IPS-18c (cell line): ENCODE measurements around the gene MAPKAP1.

Experiments
- H3K4me3 ChIP-seq: 2 replicates; pipeline ENCODE4 v1.7.0; 2013; ENCODE audit warnings: low read depth, mild to moderate bottlenecking, low read length, moderate library complexity; ENCODE audit not compliant: insufficient read depth
- H3K9me3 ChIP-seq: one replicate; pipeline ENCODE4 v1.6.1; 2013; ENCODE audit warnings: mild to moderate bottlenecking, low read length, moderate library complexity; ENCODE audit not compliant: control insufficient read depth, insufficient read depth

Gene MAPKAP1

DNA sequence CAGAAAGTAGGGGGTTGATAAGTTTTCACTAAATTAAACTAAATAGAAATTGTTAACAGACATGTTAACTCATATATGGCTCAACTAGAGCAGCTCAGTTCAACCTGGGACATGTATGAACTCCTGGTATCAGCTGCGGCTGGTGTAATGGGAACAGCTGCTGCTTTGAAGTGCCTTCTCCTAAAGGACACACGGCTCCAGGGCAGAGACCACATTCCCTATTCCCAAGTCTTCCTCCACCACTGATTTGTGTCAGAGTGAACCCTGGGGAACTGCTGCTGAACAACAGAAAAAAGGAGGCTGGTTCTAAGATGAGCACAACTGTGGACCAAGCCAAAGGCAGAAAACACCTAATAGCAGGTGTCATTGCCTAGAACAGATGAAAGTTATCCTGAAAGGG, 71.1 kb downstream of the MAPKAP1 start:
- no peak overlapping the region for H3K4me3 ChIP-seq

DNA sequence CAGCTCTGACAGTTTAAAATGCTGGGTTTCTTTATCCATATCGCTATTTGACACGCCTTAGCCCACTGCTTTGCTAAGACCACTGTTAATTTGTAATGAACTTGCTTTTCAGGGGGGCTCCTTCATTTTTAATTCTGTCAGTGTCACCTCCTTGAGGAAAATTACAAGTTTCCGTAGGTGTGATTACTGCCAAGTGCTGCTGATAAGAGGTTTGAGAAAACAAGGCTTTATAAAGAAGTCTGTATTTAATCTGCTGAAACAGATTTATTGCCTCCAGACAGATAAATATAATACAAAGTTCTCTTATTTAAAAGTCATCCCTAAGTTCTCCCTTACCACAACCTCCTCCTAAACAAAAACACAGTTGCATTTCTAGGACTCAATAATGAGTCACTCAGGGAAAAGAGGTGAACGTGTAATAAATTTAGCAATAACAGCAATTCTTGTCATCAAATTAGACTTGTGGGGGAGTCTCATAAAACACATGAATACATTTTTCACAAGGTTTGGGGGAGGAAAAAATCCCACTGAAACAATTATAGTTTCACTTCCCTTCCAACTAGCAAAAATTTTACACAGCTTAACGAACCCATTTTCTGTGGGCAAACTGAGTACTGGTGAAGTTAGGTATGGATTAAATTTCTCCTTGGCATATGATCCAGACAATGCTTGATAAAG, 72.8 kb downstream of the MAPKAP1 start:
- H3K4me3 ChIP-seq, result no peak overlapping the region
- no peaks in the 10 kb centered on the region for H3K9me3 ChIP-seq

More for the DNA sequence above, 71.1 kb downstream of the MAPKAP1 start:
- H3K9me3 ChIP-seq, result no peaks in the 10 kb centered on the region

DNA sequence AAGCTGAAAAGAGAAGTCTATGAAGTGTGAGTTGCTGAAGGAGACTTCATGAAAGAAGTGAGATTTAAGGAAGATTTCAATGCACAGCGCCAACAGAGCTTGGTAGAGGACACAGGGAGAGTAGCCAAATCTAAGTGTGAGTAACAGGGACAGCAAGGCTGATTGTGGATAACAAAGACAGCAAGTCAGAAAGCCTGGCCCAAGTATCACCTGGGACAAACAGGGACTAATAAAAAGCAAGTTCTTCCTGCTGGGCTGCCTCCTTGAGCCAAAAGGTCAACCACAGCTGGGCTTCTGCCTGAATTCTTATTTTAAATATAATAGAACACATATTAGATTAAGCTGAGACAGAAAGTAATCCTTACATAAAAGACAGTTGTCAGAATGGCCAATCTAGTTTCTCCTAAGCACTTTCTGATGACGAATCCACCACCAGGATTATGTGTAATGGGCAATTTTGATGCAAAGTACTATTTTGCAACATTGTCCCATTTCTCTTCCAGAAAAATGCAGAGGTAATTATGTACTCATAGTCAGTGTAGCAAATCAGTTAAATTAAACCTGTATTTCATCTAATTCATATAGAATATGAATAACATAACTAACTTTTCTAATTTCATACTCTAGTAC, 73.8 kb downstream of the MAPKAP1 start:
- Histone ChIP-seq H3K4me3 (no peak overlapping the region), H3K9me3 (no peaks in the 10 kb centered on the region)

- Histone ChIP-seq H3K4me3 (no peak overlapping the region), H3K9me3 (no peaks in the 10 kb centered on the region)
Measured at GRCh38 chr9:125632321-125633115, 74.5 kb downstream of the MAPKAP1 start.

DNA sequence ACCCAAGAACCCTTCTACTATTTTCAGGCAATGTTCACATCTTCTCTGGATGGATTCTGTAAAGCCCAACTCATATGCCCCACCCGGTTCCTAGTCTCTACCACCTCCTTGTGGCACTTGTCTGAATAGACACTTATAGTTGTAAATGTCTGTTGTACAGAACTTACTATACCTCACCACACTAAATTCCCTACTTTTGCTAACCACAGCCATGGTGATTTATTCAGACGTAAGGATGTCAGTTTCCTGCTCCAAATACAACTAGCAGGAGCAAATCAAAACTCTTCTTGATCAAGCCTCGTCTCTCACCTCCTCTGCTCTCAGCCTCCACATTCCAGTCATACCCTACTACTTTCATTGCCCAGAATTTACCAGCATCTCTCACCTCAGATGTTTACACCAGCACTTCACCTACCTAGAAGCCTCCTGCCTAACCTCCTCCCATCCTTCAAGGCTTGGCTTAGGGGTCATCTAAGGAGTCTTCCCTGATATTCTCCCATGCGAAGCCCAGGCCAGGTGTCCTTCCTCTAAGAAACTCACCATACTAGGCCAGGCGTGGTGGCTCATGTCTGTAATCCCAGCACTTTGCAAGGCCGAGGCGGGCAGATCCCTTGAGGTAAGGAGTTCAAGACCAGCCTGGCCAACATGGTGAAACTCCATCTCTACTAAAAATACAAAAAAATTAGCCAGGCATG, 75.5 kb downstream of the MAPKAP1 start:
- Histone ChIP-seq H3K9me3 (no peaks in the 10 kb centered on the region), H3K4me3 (no peak overlapping the region)

DNA sequence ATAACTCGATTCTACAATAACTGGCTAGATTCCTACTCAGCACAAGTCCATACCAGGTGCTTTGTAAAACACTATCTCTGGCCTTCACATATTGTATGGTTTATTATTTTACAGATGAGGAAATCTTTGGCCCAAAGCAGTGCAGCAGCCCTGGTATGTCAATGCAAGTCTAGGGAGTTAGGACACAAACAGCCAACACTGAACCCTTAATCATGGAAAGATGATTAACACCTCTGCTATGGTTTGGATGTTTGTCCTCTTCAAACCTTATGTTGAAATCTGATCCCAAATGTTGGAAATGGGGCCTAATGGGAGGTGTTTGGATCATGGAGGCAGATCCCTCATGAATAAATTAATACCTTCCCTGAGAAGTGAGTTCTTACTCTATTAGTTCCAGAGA, 76.6 kb downstream of the MAPKAP1 start:
- H3K4me3 ChIP-seq, result no peak overlapping the region
- no peaks in the 10 kb centered on the region for H3K9me3 ChIP-seq

DNA sequence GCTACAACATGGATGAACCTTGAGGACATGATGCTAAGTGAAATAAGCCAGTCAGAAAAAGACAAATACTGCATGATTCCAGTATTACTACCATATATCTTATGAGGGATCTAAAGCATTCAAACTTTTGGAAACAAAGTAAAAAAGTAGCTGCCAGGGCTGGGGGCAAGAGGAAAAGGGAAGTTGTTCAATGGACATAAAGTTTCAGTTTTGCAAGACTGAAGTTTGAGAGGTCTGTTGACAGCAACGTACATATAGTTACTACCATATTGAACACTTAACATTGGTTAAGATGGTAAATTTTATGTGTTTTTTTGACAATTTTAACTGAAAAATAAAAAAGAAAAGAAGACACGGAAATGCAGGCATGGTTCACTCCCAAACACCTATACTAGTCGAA, 77.6 kb downstream of the MAPKAP1 start:
- H3K9me3 ChIP-seq, result no peaks in the 10 kb centered on the region
- no peak overlapping the region for H3K4me3 ChIP-seq

DNA sequence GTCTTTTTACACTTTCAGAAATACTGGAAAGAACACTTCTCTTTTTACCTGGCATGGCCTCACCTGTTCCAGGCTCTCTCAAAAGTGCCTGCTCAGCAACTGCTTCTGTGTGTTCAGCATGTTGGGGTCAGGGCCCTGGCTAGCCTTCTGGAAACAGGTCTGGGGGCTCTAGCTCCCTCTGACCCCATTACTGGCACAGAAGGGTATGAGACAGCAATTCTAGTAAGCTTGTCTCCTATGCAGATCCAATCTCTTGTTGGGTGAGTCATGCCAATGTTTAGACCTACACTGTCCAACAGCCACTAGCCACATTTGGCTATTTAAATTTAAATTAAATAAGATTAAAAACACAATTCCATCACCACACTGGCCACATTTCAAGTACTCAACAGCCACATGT, 80.8 kb downstream of the MAPKAP1 start:
- no peak overlapping the region for H3K4me3 ChIP-seq
- H3K9me3 ChIP-seq, result no peaks in the 10 kb centered on the region

- no peaks in the 10 kb centered on the region for H3K9me3 ChIP-seq
- H3K4me3 ChIP-seq, result no peak overlapping the region
Measured at GRCh38 chr9:125621170-125621569, 85.8 kb downstream of the MAPKAP1 start.

- no peaks in the 10 kb centered on the region for H3K9me3 ChIP-seq
Measured at GRCh38 chr9:125620216-125620615, 86.8 kb downstream of the MAPKAP1 start.

DNA sequence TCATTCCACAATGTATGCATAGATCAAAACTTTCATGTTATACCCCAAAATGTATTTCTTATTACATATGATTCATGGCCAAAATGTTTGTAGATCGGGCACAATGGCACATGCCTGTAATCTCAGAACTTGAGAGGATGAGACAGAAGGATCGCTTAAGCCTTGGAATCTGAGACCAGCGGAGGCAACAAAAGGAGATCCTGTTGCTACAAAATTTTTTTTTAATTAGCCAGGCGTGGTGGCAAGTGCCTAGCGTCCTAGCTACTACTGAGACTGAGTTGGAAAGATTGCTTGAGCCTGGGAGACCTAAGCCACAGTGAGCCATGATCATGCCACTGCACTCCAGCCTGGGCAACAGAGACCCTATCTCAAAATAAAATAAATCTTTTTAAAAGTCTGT, 89.9 kb downstream of the MAPKAP1 start:
- no peaks in the 10 kb centered on the region for H3K9me3 ChIP-seq
- H3K4me3 ChIP-seq, result no peak overlapping the region

More at GRCh38 chr9:125620216-125620615, 86.8 kb downstream of the MAPKAP1 start:
- no peak overlapping the region for H3K4me3 ChIP-seq

DNA sequence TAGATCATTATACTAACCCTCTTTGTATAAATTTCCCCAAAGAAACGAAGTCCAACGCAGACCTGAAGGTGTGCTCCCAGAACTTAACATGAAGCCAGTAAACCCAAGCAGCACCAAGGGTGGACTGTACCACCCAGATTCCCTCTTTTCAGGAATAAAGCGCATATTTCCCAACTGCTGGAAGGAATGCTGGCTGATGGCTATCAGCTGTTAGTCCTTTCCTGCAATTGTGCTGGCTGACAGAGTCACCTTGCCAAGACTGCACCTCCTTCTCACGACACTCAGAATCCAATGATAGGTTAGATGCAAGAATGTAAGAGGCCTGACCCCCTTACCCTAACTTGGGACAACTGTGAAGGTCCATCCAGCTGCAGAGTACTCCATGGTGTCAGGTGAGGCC, 93.9 kb downstream of the MAPKAP1 start:
- no peak overlapping the region for H3K4me3 ChIP-seq
- no peaks in the 10 kb centered on the region for H3K9me3 ChIP-seq

DNA sequence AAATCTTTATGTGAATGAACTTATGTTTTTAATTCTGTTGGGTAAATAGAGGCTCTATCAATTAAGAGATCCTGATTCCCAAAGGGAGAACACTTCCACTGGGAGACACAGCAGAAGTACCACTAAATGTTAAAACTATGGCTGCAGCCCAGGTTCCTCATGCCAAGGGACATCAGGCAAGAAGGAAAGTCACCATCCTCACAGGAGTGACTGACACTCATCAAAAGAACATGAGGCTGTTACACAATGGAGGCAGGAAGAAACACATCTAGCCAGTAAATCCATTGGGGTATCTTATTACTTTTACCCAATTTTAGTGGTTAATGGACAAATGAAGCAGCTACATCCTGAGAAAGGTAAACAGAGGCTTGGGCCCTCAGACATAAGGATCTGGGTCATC, 94.4 kb downstream of the MAPKAP1 start:
- no peaks in the 10 kb centered on the region for H3K9me3 ChIP-seq
- no peak overlapping the region for H3K4me3 ChIP-seq

DNA sequence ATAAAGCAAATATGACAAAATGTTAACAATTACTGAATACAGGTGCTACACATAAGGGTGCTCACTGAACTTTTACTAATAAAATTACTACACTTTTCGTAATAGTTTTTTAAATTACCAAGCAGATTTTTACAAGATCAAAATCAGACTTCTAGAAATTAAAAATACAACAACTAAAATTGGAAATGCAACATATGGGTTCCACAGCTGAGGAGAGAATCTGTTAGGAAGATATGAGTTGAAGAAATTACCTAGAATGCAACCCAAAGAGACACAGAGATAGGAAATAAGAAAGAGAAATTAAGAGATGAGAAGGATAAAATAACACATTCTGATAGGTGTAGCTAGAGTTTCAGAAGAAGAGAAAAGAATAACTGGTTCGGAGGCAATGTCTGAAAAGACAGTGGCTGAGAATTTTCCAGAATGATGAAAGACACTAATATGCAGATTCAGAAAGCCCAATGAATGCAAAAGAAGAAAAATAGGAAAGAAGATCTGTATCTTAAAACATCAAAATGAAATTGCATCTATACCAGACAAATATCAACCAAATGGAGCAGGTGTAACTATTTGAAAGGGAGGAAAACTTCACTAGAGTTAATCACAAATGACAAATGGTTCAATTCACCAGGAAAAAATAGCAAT, 95.8 kb downstream of the MAPKAP1 start:
- H3K9me3 ChIP-seq, result no peaks in the 10 kb centered on the region

DNA sequence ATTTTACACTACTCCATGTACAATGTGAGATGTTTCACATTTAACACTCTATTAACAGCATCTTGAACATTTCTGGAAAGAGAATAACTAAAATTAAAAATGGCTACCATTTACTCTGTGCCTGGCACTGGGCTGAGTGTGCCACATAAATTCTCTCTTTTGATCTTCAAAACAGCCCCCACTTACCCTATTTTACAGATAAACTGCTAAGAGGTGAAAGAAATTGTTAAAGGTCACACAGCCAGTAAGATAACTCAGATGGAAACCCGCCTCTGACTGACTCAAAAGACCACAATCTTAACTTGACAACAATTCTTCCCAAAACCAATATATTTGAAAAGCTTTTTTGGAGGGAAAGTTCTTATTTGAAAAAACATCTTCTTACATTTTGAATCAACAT, 97.3 kb downstream of the MAPKAP1 start:
- H3K9me3 ChIP-seq, result no peaks in the 10 kb centered on the region
- H3K4me3 ChIP-seq, result no peak overlapping the region

More for the DNA sequence above, 95.8 kb downstream of the MAPKAP1 start:
- H3K4me3 ChIP-seq, result no peak overlapping the region

- H3K4me3 ChIP-seq, result no peak overlapping the region
- H3K9me3 ChIP-seq, result no peaks in the 10 kb centered on the region
Measured at GRCh38 chr9:125608489-125609224, 98.4 kb downstream of the MAPKAP1 start.

GRCh38 chr9:125604196-125604595, 102.8 kb downstream of the MAPKAP1 start:
- Histone ChIP-seq H3K4me3 (no peak overlapping the region), H3K9me3 (no peaks in the 10 kb centered on the region)
